ENCODE measurements around the gene TFIP11.

DNA sequence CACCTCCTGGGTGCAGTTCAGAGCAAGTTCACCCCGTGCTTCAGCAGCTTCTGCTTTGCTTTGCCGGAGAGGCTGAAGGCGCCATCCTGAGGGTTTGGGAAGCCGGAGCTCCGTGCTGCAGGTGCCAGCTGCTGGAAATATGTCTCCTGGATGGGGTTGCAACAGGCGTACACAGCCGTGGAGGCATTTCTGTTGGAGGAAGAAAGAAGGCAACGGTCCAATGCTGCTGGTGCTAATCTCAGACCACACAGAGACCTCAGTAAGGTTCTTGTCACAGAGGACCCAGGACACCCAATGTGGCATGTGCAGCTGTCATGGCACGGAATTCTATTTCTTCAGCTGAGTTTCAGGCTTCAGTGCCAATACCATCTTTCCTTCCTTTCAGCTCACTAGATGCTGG is 59.1 kb downstream of the TFIP11 start:
- TF ChIP-seq, protein P1, sequence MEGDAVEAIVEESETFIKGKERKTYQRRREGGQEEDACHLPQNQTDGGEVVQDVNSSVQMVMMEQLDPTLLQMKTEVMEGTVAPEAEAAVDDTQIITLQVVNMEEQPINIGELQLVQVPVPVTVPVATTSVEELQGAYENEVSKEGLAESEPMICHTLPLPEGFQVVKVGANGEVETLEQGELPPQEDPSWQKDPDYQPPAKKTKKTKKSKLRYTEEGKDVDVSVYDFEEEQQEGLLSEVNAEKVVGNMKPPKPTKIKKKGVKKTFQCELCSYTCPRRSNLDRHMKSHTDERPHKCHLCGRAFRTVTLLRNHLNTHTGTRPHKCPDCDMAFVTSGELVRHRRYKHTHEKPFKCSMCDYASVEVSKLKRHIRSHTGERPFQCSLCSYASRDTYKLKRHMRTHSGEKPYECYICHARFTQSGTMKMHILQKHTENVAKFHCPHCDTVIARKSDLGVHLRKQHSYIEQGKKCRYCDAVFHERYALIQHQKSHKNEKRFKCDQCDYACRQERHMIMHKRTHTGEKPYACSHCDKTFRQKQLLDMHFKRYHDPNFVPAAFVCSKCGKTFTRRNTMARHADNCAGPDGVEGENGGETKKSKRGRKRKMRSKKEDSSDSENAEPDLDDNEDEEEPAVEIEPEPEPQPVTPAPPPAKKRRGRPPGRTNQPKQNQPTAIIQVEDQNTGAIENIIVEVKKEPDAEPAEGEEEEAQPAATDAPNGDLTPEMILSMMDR (IDR thresholded peaks at IDR 0.05): no peak
- TF ChIP-seq POLR2AphosphoS5 (IDR thresholded peaks at IDR 0.05): no peak
